ENCODE results near the gene LHX5.
"Not testable (repeated sequence)": the region's sequence is repeated elsewhere in the genome, so short reads cannot be mapped to it uniquely, and the experiment has no call there.

LHX5 gene

DNA sequence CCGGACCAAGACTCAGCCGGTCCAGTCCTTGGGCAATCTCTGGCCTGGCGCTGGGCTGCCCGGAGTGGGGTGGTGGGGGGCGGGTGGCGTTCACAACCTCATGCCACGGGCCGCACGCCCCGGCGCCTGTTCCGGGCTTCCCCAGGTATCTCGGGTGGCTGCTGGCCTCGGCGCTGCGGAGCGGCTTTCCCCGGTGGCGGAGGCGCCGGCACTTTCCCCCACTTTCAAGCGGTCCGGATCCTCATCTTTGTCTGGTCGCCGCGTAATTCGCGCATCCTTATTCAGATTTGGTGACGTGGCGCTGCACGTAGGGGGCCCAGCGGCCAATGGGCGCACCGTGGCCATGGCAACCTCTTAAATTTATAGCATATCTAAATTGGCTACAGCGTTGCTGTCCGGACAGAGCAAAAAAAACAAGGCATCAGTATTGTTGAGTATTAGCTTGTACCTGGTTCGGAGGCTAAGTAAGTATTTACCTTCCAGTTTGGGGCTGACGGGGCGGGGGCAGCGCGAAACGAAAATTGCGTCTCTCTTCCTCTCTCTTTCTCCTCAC lies at the start of gene LHX5:
Gene LHX5 (minus strand): TSS at position 253 of the 553 bp plus-strand sequence. CDS start 373 bp downstream, outside the sequence.
- ATAC-seq: no peak

GRCh38 chr12:113519464-113520307 lies 48.0 kb upstream of the LHX5 start:
- ATAC-seq: no peak

GRCh38 chr12:113515082-113515856 lies 43.6 kb upstream of the LHX5 start:
- no peak for ATAC-seq

DNA sequence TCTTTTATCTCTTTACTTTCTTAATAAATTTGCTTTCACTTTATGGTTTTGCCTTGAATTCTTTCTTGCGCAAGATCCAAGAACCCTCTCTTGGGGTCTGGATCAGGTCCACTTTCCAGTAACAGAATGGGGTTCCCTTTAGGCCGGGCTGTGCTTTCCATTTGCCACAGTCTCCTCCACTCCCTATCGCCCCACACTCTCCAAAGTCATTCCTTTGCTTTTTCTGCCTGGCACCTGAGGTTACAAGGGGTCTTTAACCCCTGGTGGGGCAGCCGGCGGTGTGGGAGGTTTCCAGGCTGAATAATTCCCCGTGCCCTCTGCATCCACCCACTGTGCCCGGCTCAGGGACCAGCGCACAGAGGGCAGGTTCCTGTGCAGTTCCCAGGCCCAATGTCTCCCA lies 42.9 kb upstream of the LHX5 start:
- ATAC-seq: no peak

DNA sequence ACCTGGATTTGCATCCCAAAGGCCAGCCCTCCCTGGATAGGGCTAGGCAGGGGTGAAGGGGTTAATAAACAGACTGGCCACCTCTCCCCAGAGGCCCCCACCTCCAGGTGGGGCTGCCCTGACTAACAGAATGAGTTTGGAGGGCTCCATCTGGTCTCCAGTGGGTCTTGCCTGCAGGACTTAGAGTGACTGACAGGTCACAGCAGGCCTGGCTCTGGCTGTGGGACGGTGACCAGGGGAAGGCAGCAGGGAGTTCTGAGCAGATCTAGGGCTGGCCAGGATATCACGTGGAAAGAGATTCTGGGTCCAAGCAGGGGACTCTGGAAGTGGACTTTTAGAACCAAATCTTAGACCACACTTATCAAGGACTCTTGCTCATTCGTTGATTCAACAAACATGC lies 40.9 kb upstream of the LHX5 start:
- no peak for ATAC-seq

DNA sequence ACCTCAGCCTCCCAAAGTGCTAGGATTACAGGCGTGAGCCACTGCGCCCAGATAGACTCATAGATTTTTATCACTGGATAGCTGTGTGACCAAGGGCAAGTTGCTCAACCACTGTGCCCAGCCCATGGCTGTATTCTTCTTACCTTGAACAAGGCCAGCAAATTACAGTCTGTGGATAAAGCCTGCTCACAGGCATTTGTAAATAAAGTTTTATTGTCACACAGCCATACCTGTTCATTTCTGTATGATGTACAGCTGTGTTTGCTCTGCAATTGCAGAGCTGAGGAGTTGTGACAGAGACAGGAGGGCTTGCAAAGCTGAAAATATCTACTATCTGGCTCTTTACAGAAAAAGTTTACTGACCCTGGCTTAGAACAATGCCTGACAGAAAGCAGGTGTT lies 35.2 kb upstream of the LHX5 start:
- ATAC-seq: no peak

DNA sequence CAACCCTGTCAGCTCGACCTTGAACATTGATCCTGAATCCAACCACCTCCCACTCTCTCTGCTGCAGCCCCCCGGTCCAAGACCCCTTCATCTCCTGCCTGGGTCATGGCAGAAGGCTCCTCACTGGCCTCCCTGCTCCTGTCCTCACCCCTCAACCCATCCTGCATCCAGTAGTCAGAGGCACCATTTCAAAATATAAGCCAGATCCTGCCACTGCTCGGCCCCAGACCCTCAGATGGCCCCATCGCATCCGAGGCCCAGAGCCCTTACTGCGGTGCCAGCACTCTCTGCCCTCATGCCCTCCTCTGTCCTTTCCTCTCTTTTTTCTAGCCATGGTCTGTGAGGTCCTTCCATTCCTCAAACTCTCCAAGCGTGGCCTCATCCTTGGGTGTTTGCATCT lies 34.3 kb upstream of the LHX5 start:
- no peak for ATAC-seq

DNA sequence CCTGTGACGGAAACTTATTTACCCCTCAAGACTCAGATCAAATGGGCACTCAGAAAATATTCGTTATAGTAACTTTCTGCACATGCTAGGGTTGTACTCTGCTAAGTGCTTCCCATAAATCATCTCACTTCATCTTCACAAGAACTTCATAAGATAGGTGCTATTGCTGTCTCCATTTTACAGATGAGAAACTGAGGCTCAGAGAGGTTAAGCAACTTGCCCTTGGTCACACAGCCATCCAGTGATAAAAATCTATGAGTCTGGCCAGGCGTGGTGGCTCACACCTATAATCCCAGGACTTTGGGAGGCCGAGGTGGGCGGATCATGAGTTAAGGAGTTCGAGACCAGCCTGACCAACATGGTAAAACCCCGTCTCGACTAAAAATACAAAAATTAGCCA lies 33.2 kb upstream of the LHX5 start:
- no peak for ATAC-seq

DNA sequence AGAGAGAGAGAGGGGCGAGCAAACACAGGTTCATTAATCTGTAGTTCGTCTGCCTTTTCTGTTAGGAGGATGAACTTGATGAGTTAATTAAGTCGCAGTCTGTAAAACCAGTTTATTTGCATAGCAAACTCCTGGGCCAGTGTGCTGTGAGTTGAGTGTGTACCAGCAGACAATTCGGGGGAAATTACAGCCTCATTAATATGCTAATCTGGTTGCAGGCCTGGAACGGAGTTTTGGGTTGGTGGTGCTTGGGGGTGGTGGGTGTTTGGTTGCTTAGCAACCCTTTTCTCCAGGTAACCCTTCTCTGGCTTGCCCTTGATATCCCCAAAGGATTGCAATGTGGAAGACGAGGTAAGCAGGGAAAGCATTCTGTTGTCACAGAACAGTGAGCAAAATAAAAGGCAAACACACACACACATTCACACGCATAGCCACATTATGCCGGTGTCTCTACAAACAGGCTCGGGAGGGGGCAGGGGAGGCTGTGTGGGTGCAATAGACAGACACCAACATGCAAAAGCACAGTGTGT lies 29.2 kb upstream of the LHX5 start:
- no peak for ATAC-seq

GRCh38 chr12:113500306-113500675 lies 28.6 kb upstream of the LHX5 start:
- ATAC-seq: no peak

GRCh38 chr12:113498490-113498889 lies 26.8 kb upstream of the LHX5 start:
- ATAC-seq: no peak

GRCh38 chr12:113497693-113498092 lies 26.0 kb upstream of the LHX5 start:
- no peak for ATAC-seq

DNA sequence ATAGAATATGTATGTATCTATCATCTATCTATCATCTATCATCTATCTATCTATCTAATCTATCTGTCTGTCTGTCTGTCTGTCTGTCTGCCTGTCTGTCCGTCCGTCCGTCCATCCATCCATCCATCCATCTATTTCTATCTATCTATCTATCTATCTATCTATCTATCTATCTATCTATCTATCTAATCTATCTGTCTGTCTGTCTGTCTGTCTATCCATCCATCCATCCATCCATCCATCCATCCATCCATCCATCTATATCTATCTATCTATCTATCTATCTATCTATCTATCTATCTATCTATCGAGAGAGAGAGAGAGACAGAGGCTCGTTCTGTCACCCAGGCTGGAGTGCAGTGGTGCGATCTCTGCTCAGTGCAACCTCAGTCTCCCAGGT lies 24.3 kb upstream of the LHX5 start:
- ATAC-seq: not testable (repeated sequence)

DNA sequence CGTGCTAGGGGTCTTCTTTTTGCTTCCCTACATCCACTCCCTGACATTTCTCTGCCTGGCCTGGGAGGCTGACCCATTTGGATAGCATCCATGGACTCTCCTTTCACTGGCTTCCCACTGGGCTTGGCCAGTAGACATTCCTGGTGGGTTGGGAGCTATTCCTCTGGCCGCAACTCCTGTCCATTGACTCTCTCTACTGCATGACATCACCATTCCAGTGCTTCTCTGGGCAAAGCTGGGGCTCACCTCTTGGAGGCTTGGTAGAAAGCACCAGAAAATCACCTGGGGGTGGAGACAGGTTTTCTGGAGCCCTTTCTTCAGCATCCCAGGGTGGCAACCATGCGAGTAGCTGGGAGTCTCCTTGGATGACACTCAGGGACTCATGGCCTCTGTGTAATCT lies 16.7 kb upstream of the LHX5 start:
- no peak for ATAC-seq

GRCh38 chr12:113486722-113487121 lies 15.1 kb upstream of the LHX5 start:
- no peak for ATAC-seq

- no peak for ATAC-seq
Observed at GRCh38 chr12:113485330-113485729, 13.7 kb upstream of the LHX5 start.

GRCh38 chr12:113482334-113482733 lies 10.7 kb upstream of the LHX5 start:
- ATAC-seq: no peak

DNA sequence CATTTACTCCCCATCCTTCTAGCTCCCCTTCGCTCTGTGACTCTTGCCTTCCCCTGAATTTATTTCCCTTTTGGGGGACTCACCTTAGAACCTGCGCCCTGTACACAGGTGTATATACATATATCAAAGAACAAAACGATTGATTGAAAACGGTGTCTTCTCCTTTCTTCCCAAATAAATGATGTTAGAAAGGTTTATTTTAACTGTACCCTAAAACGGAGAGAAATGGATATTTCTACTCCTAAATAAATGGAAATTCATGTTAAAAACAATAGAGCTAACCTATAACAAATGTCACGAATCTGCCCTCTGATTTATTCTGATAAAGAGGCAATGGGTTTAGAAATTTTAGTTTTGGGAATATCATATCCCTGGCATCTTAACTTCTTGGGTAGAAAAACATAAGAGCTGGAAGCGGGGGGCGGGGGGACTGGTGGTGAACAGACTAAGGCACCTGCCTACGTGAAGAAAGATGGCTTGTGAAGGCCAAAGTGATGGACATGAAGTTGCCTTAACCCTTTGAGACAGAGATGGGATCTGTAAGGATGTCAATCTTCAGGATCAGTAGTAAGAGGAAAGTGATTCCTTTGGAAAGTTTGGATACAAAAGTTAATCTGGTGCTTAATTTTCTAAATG lies 8.8 kb upstream of the LHX5 start:
- ATAC-seq: no peak

DNA sequence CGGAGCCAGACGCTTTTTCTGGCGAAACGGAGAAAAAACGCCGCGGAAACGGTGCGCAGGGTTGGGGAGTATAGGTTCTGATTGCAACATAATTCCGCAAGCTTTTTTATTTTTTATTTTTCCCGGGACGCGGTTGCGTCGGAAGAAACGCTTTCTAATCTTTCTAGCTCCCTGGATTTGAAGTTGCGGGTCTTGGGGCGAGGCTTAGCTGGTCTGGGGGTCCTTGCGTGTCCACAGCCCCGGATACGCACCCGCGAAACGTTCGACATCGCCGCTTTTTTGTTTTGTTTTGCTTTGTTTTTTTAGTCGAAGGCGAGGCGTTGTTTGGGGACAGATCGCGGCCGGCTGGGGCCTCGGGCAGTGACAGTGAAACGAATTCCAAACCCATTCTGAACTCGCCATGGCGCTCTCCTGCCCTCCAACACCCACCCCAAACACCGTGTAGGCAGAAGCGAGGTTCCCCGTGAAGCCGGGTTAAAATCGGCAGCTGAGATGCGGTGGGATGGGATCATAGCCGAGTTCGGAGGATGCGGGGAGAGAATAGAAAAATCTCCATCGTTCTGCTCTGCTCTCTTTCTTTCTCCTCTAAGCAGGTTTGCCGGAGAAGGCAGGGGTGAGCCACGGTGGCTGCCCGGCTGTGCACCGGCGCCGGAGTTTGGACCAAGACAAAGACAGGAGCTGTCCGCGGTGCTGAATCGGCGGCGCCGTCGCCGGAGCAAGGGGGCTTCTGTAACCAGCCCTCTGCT lies 8.1 kb upstream of the LHX5 start:
- no peak for ATAC-seq

DNA sequence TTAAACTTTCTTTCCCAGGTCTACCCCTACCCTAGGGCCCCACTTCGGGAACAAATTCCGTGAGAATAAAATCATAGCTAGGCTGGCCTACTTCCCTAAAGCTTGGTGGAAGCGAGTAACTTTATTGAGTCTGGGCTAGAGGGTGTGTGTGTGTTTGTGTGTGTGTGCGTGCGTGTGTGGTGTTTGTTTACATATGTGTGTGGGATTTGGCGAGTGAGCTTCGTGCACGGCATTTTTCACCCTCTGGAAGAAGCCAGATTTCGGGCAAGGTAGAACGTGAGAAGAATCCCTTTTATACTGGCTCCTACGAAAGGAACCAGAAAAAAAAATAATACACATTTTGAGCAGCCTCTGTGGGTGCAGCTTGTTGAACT lies 7.5 kb upstream of the LHX5 start:
- ATAC-seq: no peak

DNA sequence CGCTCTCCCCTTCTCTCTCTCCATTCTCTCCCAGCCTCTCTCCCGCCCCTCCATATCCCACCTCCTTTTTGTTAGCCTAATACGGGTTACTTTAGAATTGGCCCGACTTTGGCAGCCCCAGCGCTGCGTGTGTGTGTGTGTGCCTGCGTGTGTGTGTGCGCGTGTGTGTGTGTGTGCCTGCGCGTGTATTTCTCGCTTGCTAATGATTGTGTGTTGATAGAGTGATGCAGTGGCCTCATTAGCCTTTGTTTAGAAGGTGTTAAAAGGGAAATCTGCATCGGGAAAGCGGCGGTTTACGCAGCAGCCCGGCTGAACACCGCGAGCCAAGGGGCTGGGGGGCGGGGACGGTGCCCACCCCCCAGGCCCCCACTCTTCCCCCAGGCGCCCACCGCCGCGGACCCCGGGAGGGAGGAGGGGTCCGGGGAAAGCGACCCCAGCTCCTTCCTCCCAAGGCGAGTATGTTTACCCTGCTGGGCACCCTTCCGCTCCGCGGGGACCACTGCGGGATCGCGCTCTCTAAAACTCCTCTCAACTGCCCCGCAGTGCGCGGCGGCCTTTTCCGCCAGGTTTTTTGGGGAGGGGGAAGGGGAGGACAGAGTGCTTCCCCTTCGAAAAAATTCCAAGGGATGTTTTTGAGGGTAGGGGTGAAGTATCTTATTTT lies 6.8 kb upstream of the LHX5 start:
- no peak for ATAC-seq

GRCh38 chr12:113477842-113478215 lies 6.2 kb upstream of the LHX5 start:
- ATAC-seq: no peak

All from activated CD4-positive, CD25-positive, alpha-beta regulatory T cell treated with anti-CD3 and anti-CD28 coated beads, Interleukin-2, amount 50 U/mL, for 24 hours (primary cell).